Activated T-helper 1 cell treated with anti-CD3 and anti-CD28 coated beads, Interleukin-2, amount 50 U/mL, for 16 hours (primary cell): ENCODE data around the gene CDK1.
"Not testable (repeated sequence)": the region's sequence is repeated elsewhere in the genome, so short reads cannot be mapped to it uniquely, and the experiment has no call there.

Source experiments
- DNase-seq, 2 donors: peaks; one replicate each; pipeline ENCODE4 v3.0.0-alpha.2; 2020; ENCODE audit warnings: low read depth in 1 of 2, low spot score in 1 of 2

The CDK1 gene

DNA sequence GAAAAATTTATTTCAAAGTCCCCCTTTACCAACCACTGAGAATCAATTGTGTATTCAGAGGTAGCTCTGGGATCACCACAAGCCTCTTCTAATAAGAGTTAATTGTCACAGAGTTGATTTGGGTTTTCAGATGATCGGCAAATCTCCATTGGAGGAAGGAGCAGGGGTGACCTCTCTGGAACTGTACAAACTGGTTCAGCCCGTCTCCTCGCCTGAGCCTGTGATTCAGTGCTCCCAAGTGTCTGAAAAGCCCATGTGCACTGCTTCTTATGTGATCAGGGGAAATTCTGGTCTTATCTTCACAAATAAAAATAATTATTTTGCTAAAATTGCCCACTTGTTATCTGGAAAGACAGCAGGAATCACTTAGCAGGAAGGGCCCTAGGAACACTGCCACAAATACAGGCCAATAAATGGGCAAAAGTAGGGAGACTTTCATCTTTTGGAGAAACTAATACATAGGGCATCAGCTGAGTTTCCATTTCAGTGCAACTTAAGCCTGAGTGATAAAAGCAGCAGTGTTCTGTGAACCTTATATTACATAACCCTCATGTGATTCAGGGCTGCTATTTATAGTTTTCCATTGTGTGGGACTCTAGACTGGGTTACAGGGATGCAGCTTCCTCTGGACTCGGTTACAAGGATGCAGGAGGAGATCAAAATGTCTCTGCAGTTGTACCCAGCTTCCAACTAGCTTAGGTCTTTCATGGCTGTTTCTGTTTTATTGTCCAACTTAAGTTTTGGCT is 32.3 kb downstream of the CDK1 start:
- DNase-seq, result no peak

DNA sequence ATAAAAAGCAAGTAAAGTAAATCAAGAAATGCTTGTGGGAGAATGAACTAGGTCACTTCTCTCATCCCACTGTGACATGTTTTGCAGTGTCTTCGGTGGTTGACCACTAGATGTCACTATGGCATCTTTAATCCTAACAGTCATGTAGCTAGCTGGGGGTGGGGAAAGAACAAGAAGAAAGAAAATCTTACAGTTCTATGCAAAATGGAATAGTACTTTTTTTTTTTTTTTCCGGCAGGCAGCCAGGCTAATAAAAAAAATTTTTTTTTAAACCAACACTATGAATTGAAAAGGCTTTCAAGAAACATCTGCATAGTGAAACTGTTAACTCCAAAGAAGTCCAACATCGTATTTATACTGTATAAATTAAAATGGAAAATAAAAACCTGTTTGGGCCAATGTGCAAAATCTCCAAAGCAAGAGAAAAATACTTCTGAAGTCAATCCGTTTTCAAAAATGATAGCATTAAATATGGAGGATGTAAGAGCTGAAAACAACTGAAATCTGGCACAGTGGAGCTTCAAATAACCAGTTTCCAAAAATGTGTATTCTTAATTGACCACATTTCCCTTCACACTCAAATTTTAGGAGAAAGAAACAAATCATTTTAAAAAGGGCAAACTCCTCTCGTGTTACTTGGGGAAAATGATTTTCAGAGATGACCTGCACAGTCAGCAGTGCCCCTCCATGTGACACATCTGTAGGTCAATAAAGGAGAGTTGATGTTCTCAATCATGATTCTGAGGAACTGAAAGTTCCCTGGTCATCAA is 38.5 kb downstream of the CDK1 start:
- DNase-seq, result no peak

DNA sequence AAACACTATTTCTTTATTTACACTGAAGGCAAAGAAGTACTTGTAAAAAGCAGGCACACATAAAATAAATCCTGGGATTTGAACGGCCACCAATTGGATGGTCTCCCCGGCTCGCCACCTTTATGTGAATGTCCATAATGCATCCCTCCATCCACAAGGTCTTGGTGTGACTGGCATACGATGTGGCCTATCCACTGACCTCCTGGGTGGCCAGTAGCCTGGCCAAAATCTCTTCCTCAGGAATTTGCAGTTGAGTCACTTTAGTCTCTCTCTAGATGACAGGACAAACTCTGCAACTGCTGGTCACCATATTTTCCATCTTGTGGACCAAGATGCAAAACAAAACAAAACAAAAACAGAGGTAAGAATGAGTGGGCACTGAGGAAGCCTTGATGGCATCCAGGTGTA is 39.1 kb downstream of the CDK1 start:
- no peak for DNase-seq

- no peak for DNase-seq
Measured at GRCh38 chr10:60818134-60818770, 40.0 kb downstream of the CDK1 start.

DNA sequence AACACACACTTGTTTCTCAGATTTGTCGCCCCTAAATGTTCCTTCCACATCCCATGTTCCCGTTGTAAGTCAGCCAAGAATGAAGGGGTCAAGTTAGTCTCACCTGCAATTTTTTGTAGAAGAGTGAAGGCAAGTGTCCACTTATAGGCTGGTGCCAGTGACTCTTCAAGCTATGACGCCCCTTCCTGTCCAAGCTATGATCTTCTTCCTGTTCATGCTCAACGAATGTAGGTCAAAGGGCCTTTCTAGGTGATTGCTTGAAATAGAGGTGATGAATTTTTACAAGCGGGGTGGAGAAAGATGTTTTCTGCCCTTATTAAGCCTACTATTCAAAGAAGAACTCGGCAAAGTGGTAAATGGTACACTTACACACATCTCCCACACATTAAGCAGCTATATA is 41.0 kb downstream of the CDK1 start:
- DNase-seq, result no peak

DNA sequence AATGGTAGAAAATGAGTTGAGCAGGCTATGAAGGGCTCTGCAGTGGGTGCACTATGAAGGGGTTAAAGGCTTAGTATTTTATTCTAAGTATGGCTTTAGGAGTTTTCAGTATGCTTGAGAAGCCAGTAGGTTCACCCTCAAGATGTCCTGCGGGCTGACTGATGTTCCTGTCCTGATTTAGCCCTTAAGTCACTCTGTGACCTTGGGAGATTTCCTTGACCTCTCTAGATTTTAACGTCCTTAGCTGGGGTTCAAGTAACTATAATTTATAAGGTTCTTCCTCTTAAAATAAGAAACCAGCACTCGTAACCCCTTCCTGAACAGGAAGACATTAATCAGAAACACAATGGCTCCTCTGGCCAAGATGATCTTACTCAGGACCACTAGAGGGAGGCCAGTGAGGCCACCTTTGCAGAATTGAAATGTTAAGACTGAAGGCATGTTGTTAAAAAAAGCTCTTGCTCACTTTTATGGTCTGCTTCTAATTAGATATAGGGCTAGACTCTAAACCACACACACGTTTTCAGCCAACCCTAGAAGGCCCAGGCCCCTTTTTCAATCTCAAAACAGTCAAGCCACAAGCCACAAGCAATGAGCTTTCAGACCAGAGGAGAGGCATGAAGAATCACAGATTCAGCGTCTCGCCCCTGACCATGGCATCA is 41.9 kb downstream of the CDK1 start:
- no peak for DNase-seq

DNA sequence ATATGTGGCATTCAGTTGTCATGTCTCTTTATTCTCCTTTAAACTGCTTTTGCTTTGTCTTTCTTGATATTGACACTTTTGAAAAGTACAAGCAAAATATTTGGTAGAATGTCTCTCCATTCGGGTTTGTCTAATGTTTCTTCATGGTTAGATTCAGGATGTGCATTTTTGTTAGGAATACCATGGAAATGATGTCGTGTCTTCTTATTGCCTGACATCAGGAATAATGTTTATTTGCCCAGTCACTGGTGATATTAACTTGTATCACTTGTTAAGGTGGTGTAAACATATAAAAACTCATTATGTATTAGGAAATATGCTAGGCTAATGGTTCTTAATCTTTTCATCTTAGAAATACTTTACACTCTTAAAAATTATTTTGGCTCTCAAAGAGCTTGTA is 43.4 kb downstream of the CDK1 start:
- DNase-seq, result no peak

DNA sequence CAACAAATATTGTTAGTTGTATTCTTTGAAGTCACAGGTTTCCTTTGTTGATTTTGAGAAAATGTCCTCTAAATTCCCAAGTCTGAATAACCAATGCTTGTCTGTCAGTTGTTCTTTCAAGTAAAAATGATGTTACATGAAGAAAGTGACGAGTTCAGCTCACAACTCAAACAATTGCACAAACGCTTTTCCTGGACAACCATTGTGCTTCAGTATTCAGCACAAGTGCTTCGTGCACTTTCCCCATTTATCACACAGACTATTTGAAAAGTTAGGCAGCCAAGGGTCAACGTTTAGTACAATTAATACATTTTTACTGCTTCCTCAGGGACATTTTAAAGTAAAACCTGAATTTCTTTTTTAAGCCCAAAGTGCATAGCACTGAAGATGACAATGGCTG is 44.5 kb downstream of the CDK1 start:
- no peak for DNase-seq

- no peak for DNase-seq
Measured at GRCh38 chr10:60823324-60823723, 45.0 kb downstream of the CDK1 start.

DNA sequence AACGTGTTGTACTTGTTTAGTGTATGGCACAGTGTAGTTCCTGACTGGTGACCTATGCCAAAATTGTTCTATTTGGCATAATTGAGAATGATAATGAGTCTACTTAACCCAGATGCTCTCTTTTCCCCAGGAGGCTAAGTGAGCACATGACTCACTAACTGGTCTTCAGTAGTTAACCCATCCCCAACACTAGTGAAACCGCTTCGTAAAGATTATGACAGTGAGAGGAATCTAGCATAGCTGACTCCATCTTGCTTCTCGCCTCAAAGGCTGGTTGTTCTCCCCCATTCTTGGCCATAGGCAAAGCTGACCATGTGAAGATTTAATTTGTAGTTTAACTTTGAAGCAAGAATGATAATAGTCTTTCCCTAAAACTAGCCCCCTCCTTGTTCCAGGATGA is 47.2 kb downstream of the CDK1 start:
- DNase-seq, result no peak

GRCh38 chr10:60827791-60828488 is 49.7 kb downstream of the CDK1 start:
- DNase-seq, result no peak

- DNase-seq, result no peak
Measured at GRCh38 chr10:60828489-60828852, 50.2 kb downstream of the CDK1 start.

DNA sequence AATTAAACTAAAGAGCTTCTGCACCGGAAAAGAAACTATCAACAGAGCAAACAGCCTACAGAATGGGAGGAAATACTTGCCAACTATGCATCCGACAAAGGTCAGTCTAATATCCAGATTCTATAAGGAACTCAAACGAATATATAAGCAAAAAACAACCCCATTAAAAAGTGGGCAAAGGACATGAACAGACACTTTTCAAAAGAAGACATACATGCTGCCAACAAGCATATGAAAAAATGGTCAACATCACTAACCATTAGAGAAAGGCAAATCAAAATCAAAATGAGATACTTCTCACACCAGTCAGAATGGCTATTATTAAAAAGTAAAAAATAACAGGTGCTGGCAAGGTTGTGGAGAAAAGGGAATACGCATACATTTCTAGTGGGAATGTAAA is 53.9 kb downstream of the CDK1 start:
- DNase-seq, result not testable (repeated sequence)

DNA sequence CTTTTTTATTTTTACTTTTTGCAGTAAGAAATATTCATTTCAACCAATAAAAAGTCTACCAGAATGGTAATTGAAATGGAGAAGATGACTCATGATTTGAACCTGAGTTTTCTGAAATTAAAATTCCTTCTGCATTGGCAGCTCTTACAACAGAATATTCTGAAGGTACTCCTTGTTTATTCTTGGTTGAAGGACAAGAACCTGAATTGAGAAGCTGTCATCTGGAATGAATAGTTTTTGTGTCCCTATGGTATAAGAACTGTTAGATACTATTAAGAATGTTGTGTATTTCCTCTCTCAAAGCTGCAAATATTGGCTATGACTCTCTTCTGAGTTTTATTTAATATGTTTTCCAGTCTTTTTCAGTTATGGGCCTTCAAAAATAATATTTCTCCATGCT is 56.1 kb downstream of the CDK1 start:
- no peak for DNase-seq

DNA sequence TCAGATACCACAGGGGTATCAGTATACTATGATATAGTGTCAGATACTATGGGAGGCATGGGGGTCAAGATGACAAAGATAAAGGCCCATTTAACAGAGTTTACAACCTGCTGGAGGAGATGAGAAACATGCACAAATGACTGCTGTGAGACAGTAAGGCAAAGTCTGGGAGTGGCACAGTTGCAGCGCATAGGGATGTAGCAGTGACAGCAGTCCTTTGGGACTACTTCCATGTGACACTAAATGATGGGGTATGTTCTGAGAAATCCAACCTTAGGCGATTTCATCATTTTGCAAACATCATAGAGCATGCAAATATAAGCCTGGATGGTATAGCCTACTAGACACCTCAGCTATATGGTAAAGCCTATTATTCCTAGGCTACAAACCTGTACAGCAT is 56.8 kb downstream of the CDK1 start:
- DNase-seq, result no peak

DNA sequence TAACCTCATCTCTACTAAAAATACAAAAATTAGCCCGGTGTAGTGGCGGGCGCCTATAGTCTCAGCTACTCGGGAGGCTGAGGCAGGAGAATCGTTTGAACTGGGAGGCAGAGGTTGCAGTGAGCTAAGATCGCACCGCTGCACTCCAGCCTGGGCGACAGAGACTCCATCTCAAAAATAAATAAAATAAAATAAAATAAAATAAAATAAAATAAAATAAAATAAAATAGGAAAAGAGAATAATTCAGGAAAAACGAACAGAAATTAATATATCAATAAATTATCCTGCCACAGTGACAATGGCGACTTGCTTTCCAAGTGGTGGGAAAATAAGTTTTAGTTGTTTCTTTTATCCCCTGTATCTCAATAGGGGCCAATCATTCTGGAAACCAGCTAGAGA is 62.9 kb downstream of the CDK1 start:
- DNase-seq, result not testable (repeated sequence)

DNA sequence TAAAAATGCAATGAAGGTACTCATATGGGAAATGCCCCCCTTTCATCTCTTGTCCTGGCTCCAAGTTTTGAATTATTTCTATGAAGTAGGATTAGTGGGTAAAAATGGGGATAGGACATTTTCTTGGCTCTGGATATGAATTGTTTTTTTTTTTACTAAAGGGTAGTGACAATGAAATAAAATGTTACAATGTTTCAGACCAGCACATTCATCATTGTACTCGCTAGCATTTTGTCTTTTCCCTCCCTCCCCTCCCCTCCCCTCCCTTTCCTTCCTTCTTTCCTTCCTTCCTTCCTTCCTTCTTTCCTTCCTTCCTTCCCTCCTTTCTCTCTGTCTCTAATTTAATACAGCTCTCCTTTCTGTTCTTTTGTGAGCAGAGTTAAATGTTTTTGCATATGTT is 64.4 kb downstream of the CDK1 start:
- no peak for DNase-seq
